ENCODE results near the gene OR9A4.

OR9A4 gene

DNA sequence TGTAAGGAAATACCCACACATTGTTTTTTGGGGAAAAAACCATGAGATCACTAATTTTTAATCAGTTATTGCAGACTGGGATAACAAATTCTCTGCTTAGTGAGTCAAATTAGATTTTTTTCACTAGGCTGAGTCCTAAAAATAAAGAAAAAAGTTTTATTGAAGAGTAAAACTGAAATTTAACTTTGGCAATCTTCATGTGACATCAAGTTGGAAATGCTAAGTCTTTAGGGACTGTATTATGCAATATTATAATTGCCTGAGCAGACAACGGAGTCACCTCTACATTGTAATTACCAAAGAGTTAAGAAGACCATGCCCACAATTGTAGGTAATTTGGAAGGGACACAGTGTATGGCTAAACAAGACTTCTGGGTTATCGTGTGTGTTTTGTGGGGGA, 32.8 kb downstream of the OR9A4 start:
- no peak for DNase-seq (ENCODE audit: low read depth)

DNA sequence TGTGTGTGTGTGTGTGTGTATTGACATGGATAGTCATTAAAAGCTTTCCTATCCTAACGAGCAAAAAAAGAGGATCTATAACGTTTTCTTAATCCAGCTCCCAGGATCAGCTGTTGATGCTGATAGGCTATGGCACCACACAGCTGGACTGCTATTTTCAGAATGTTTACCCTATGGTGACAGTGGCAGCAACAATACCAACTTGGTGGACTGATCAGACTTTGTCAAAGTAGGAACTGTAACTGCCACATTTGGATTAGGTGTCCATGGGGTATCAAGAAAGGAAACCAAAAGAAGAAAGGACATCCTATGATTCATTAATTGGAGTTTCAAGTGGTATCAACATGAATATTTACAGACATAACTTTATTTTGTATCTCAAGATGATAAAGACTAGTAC, 33.3 kb downstream of the OR9A4 start:
- no peak for DNase-seq (ENCODE audit: low read depth)

DNA sequence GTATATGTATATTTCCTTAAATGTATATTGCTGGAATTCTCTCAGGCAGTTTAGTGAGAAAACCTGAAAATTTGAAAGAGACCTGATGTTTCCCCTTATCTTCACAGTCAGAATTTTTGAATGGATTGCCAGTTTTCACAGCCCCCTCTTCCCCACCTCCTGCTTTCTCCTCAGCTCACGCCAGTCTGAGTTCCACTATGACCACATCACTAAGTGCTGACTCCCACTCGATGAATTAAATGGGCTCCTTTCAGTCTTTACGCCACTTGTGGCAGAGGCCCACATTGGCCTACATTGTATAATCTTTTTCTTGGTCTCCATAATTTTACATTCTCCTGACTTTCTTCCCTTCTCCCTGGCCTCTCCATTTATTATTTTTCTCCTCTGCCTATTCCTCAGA, 33.7 kb downstream of the OR9A4 start:
- no peak for DNase-seq (ENCODE audit: low read depth)

DNA sequence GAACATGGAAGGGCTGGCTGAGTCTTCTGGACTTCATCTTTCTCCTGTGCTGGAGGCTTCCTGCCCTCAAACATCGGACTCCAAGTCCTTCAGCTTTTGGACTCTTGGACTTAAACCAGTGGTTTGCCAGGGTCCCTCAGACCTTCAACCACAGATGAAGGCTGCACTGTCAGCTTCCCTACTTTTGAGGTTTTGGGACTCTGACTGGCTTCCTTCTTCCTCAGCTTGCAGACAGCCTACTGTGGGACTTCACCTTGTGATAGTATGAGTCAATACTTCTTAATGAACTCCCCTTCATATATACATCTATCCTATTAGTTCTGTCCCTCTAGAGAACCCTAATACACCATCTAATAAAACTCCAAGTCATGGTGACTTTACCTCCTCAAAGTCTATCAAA, 34.6 kb downstream of the OR9A4 start:
- no peak for DNase-seq (ENCODE audit: low read depth)

DNA sequence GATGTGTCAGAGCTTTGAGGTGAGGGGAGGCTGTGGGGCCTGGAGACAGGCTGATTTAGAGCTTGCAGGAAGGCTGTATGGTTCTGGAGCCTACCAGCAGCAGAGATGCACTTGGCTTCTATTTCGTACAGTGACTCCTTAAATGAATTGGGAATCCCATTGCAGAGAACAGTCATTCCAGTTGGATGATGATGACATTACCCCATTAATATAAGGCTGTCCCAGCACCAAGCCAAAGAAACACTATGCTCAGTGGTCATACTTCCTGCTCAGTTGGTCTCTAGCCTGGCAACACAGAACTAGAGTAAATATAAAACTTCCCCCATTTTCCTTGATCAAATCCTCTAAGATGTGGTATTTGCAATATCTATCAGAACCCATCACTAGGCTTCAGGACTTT, 36.3 kb downstream of the OR9A4 start:
- no peak for DNase-seq (ENCODE audit: low read depth)

DNA sequence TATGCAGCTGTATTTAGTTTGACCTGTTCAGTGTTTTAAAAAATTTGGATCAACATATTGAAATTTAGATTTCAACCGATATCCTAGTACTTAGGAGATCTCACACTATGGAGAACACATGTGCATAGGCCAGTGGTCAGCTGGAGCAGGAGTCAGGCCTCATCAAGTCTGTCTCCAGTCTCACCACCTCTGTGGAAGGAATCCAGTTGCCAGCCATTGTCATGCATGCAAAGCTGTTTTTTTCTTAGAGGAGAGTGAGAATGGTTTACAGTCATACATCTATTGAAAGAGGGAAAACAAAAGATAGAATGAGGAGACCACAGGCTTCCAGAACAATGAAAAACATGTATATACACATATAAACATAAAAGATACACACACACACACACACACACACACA, 38.1 kb downstream of the OR9A4 start:
- DNase-seq (ENCODE audit: low read depth) = no peak

DNA sequence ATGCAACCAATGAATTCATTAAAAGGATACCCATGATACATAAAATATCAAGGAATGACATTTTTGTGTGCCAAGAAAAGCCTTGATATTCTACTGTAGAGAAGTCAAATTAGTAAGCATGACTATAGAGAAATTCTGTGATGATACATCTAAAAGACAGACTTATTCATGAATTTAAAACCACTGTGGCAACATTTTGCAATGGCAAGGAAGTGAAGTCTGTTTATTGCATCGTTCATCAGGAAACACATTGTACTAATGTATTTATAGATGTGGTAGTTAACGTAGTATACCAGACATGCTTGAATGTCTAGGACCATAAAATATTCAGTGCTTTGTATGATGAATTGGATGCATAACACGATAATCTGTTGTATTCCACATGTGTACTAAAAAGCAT, 39.9 kb downstream of the OR9A4 start:
- DNase-seq (ENCODE audit: low read depth) = no peak

DNA sequence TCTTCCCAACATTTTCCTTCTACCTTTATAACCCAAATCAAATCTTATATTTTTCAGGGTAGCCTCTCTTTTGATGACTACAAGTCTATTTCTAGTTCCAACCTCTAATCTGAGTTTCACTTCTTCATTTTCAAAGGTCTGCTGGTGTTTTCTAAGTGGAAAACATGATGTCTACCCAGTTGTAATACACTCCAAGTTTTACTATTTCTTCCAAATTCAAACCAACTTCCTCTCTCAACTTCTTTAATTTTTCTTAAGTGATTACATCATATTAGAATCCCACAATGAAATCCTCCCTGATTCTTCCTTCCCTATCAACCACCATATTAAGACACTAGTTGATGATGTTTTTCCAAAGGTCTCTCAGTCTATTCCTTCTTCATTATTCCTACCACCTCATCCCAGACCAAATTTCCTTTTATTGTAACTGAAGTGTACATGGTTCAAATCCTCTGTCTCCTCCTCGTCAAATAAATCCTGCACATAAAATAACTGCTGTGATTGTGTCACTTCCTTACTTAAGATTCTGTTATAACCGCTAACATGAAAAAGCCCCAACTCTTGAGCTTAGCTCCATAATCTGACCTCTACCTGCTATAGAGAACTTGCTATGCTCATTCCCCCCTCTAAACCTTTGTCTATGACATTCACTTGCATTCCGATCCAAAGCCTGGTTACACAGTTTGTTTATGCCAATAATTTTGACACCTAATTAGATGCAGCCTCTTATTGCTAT, 44.7 kb downstream of the OR9A4 start:
- no peak for DNase-seq (ENCODE audit: low read depth)
